WERI-Rb-1 (cell line): ENCODE data around the gene GRIP1.

ENCODE experiments used
- DNase-seq: peaks from one replicate; pipeline ENCODE4 v3.0.0-alpha.2; 2020
- H3K27ac ChIP-seq: fragments of 250-450 bp; sonication (Bioruptor Pico); 2 replicates; pipeline ENCODE4 v1.5.1; 2020; ENCODE audit warnings: mild to moderate bottlenecking, moderate library complexity
- H3K27me3 ChIP-seq: fragments of 250-450 bp; sonication (Bioruptor Pico); 2 replicates; pipeline ENCODE4 v1.5.1; 2021; ENCODE audit warnings: mild to moderate bottlenecking, low read depth, moderate library complexity; ENCODE audit not compliant: insufficient read depth, severe bottlenecking
- H3K36me3 ChIP-seq: fragments of 250-450 bp; sonication (Bioruptor Pico); 2 replicates; pipeline ENCODE4 v1.5.1; 2020; ENCODE audit warnings: mild to moderate bottlenecking, moderate library complexity
- H3K4me3 ChIP-seq: 2 replicates; pipeline ENCODE4 v1.5.1; 2011; ENCODE audit warnings: low read depth, mild to moderate bottlenecking, control low read depth, low read length
- H3K9me3 ChIP-seq: fragments of 250-450 bp; sonication (Bioruptor Pico); 2 replicates; pipeline ENCODE4 v1.5.1; 2021; ENCODE audit warnings: mild to moderate bottlenecking, moderate library complexity; ENCODE audit not compliant: severe bottlenecking
- CTCF ChIP-seq: IDR thresholded peaks from 2 replicates; pipeline ENCODE4 v1.5.1; 2011; ENCODE audit warnings: low read depth, mild to moderate bottlenecking, control low read depth, inconsistent platforms, low read length

The GRIP1 gene

GRCh38 chr12:66573605-66574004, 105.3 kb downstream of the GRIP1 start:
- no peaks in the 10 kb centered on the region for H3K27me3 ChIP-seq
- no peaks in the 10 kb centered on the region for H3K9me3 ChIP-seq
- no peak for TF ChIP-seq CTCF
- H3K36me3 ChIP-seq = no peaks in the 10 kb centered on the region
- H3K4me3 ChIP-seq = no peak overlapping the region
- DNase-seq = no peak
- no peak overlapping the region for H3K27ac ChIP-seq

- Histone ChIP-seq H3K36me3 (no peaks in the 10 kb centered on the region), H3K27ac (no peak overlapping the region), H3K27me3 (no peaks in the 10 kb centered on the region), H3K4me3 (no peak overlapping the region), H3K9me3 (no peaks in the 10 kb centered on the region)
- no peak for DNase-seq
- no peak for TF ChIP-seq CTCF
Observed at GRCh38 chr12:66572845-66573244, 106.0 kb downstream of the GRIP1 start.

GRCh38 chr12:66571361-66571915, 107.4 kb downstream of the GRIP1 start:
- Histone ChIP-seq H3K36me3 (no peaks in the 10 kb centered on the region), H3K27ac (no peak overlapping the region), H3K4me3 (no peak overlapping the region), H3K27me3 (no peaks in the 10 kb centered on the region), H3K9me3 (no peaks in the 10 kb centered on the region)
- no peak for TF ChIP-seq CTCF
- DNase-seq = no peak

GRCh38 chr12:66563220-66563619, 115.7 kb downstream of the GRIP1 start:
- no peak for TF ChIP-seq CTCF
- peaks cover 6% of the 10 kb centered on the region for H3K9me3 ChIP-seq
- H3K36me3 ChIP-seq = no peaks in the 10 kb centered on the region; the same call in 1 of the 2 replicates
- H3K27me3 ChIP-seq = no peaks in the 10 kb centered on the region
- H3K27ac ChIP-seq = no peak overlapping the region
- H3K4me3 ChIP-seq = no peak overlapping the region
- DNase-seq = no peak

- no peak overlapping the region for H3K27ac ChIP-seq
- TF ChIP-seq CTCF = no peak
- no peaks in the 10 kb centered on the region for H3K9me3 ChIP-seq
- H3K36me3 ChIP-seq = no peaks in the 10 kb centered on the region
- H3K4me3 ChIP-seq = no peak overlapping the region
- no peak for DNase-seq
- no peaks in the 10 kb centered on the region for H3K27me3 ChIP-seq
Observed at GRCh38 chr12:66555113-66555512, 123.8 kb downstream of the GRIP1 start.

- Histone ChIP-seq H3K4me3 (no peak overlapping the region), H3K27ac (no peak overlapping the region), H3K9me3 (no peaks in the 10 kb centered on the region), H3K27me3 (no peaks in the 10 kb centered on the region), H3K36me3 (no peaks in the 10 kb centered on the region)
- TF ChIP-seq CTCF = no peak
- DNase-seq = no peak
Observed at GRCh38 chr12:66552716-66553115, 126.2 kb downstream of the GRIP1 start.
